ENCODE measurements around the gene FAM216B. TPM values are rescaled to one million over a fixed set of nuclear protein-coding genes. Genes with fewer than 3 reads are reported as not detected.

The FAM216B gene
- total RNA-seq, 1 donor from 2014 or later, result not detected

Other genes with a start within 250 kb of the FAM216B start
- gene TNFSF11, start 207.4 kb upstream of the FAM216B start, total RNA-seq, result 0.26 TPM in 1 of 2 replicates, not detected in the other
- 10.5 and 13.2 TPM in 2 replicates for gene EPSTI1, start 210.7 kb downstream of the FAM216B start, total RNA-seq
- 22.5 and 24.5 TPM in 2 replicates for gene DNAJC15, start 242.0 kb downstream of the FAM216B start, total RNA-seq

All from osteocyte (in vitro differentiated cells).